HepG2 (cell line): Measurements from ENCODE around the gene BLVRB. TPM values are rescaled to one million over a fixed set of nuclear protein-coding genes. Genes with fewer than 3 reads are reported as not detected.

Experiments
- BCL6 ChIP-seq: IDR thresholded peaks from 2 replicates; pipeline ENCODE4 v1.6.1; 2016; ENCODE audit warnings: missing genetic modification reagents, missing compliant biosample characterization
- DMTF1 ChIP-seq: sonication (generic); formaldehyde crosslinking; IDR thresholded peaks from 2 replicates; pipeline ENCODE4 v1.4.0; 2020; ENCODE audit warnings: mild to moderate bottlenecking, missing genetic modification reagents
- E2F5 ChIP-seq: sonication (generic); formaldehyde crosslinking; conservative IDR thresholded peaks from 2 replicates; pipeline ENCODE4 v1.4.0; 2020; ENCODE audit warnings: missing genetic modification reagents
- FIP1L1 ChIP-seq: fragments of 200-400 bp; formaldehyde crosslinking; IDR thresholded peaks from 2 replicates; pipeline ENCODE4 v1.6.1; 2018; ENCODE audit warnings: low read depth, mild to moderate bottlenecking, low read length, moderate library complexity, borderline replicate concordance; ENCODE audit not compliant: insufficient read depth
- HCFC1 ChIP-seq: fragments of 150-350 bp; IDR thresholded peaks from 2 replicates; pipeline ENCODE4 v1.6.1; 2014; ENCODE audit warnings: low read depth, low read length
- HNF1B ChIP-seq: sonication (generic); formaldehyde crosslinking; IDR thresholded peaks from 2 replicates; pipeline ENCODE4 v1.5.1; 2020; ENCODE audit warnings: mild to moderate bottlenecking, moderate library complexity, missing genetic modification reagents
- IRF2 ChIP-seq: IDR thresholded peaks from 2 replicates; pipeline ENCODE4 v1.6.1; 2018; ENCODE audit warnings: missing genetic modification reagents, missing compliant biosample characterization
- ISX ChIP-seq: sonication (generic); formaldehyde crosslinking; conservative IDR thresholded peaks from 2 replicates; pipeline ENCODE4 v1.5.0; 2020; ENCODE audit warnings: missing genetic modification reagents
- NR3C1 ChIP-seq: sonication (generic); formaldehyde crosslinking; IDR thresholded peaks from 2 replicates; pipeline ENCODE4 v1.4.0; 2020; ENCODE audit warnings: missing genetic modification reagents
- PAXIP1 ChIP-seq: sonication (generic); formaldehyde crosslinking; conservative IDR thresholded peaks from 2 replicates; pipeline ENCODE4 v1.4.0; 2020; ENCODE audit warnings: mild to moderate bottlenecking, missing genetic modification reagents, moderate library complexity
- REL ChIP-seq: sonication (generic); formaldehyde crosslinking; conservative IDR thresholded peaks from 2 replicates; pipeline ENCODE4 v1.8.0; 2022; ENCODE audit warnings: mild to moderate bottlenecking, missing genetic modification reagents, moderate library complexity
- REPIN1 ChIP-seq: sonication (generic); formaldehyde crosslinking; IDR thresholded peaks from 2 replicates; pipeline ENCODE4 v1.8.0; 2022; ENCODE audit warnings: missing genetic modification reagents, low read depth, mild to moderate bottlenecking, borderline replicate concordance
- SIX4 ChIP-seq: sonication (generic); formaldehyde crosslinking; IDR thresholded peaks from 2 replicates; pipeline ENCODE4 v1.4.0; 2020; ENCODE audit warnings: missing genetic modification reagents
- SOX5 ChIP-seq: IDR thresholded peaks from 2 replicates; pipeline ENCODE4 v1.6.1; 2016; ENCODE audit warnings: borderline replicate concordance
- ZFY ChIP-seq: sonication (generic); formaldehyde crosslinking; IDR thresholded peaks from 2 replicates; pipeline ENCODE4 v1.4.0; 2020; ENCODE audit warnings: missing genetic modification reagents
- ZNF430 ChIP-seq: sonication (generic); formaldehyde crosslinking; IDR thresholded peaks from 2 replicates; pipeline ENCODE4 v1.9.0; 2021; ENCODE audit warnings: mild to moderate bottlenecking, missing genetic modification reagents
- ZNF660 ChIP-seq: sonication (generic); formaldehyde crosslinking; IDR thresholded peaks from 2 replicates; pipeline ENCODE4 v1.5.1; 2020; ENCODE audit warnings: mild to moderate bottlenecking, low read depth, missing genetic modification reagents, borderline replicate concordance
- ZNF691 ChIP-seq: sonication (generic); formaldehyde crosslinking; IDR thresholded peaks from 2 replicates; pipeline ENCODE4 v1.4.0; 2020; ENCODE audit warnings: missing genetic modification reagents, low read depth, mild to moderate bottlenecking, borderline replicate concordance
- ZNF7 ChIP-seq: IDR thresholded peaks from 2 replicates; pipeline ENCODE4 v1.6.1; 2016; ENCODE audit warnings: missing biosample characterization, missing genetic modification reagents
- ZNF781 ChIP-seq: sonication (generic); formaldehyde crosslinking; IDR thresholded peaks from 2 replicates; pipeline ENCODE4 v1.5.1; 2020; ENCODE audit warnings: borderline replicate concordance, mild to moderate bottlenecking, missing genetic modification reagents; ENCODE audit errors: not compliant biosample characterization
- polyA plus RNA-seq, 8 experiments: library from polyadenylated mRNA; depleted of rRNA in 3 of 8; stranded (reverse) in 7 of 8; unstranded in 1 of 8; fragments of >200 nt; fragmentation: Illumina TruSeq in 4 of 8; extraction: Trizol in 4 of 8; gene quantifications; 2 replicates each; pipeline versions ENCODE4 v1.2.1 to v1.2.3, GENCODE V29; 2011 to 2016; ENCODE audit warnings: low read depth in 4 of 8, missing spikeins in 1 of 8, mixed read lengths in 1 of 8; ENCODE audit not compliant: insufficient read depth in 1 of 8
- total RNA-seq, 5 experiments: library from RNA; depleted of rRNA; stranded (reverse); fragments of >200 nt; fragmentation: Illumina TruSeq; extraction: Trizol; gene quantifications; 2 replicates each; pipeline ENCODE4 v1.2.3, GENCODE V29; 2016; ENCODE audit warnings: low read depth in 1 of 5

The BLVRB gene
- total and polyA plus RNA-seq, 2 of the 13 experiments (the other 11 are each of a cell fraction or from before 2014, with no cell fraction given): 25.9 to 51.4 TPM

GRCh38 chr19:40416918-40417642, 48.5 kb downstream of the BLVRB start (continued):
- TF ChIP-seq ZFY (CRISPR knock-in tag) (peak; percentile 39; the same call in 1 of the 2 replicates), BCL6 (CRISPR knock-in tag) (0 out of 2 replicates have a peak, but pooled peaks have one; percentile 13), IRF2 (no peak), SOX5 (CRISPR knock-in tag) (peak; percentile 67; the same call in 1 of the 2 replicates), FIP1L1 (no peak), E2F5 (no peak), ISX (CRISPR knock-in tag) (no peak), ZNF430 (CRISPR knock-in tag) (no peak), DMTF1 (CRISPR knock-in tag) (no peak), NR3C1 (CRISPR knock-in tag) (no peak), REPIN1 (no peak), REL (CRISPR knock-in tag) (no peak), ZNF660 (no peak), PAXIP1 (CRISPR knock-in tag) (peak; percentile 47; the same call in 1 of the 2 replicates), ZNF7 (CRISPR knock-in tag) (no peak), HNF1B (CRISPR knock-in tag) (0 out of 2 replicates have a peak, but pooled peaks have one; percentile 44), HCFC1 (no peak), SIX4 (CRISPR knock-in tag) (no peak), ZNF691 (CRISPR knock-in tag) (0 out of 2 replicates have a peak, but pooled peaks have one; percentile 22), ZNF781 (CRISPR knock-in tag) (no peak)
